HepG2 (cell line): Measurements from ENCODE around the gene CAMTA2. TPM values are rescaled to one million over a fixed set of nuclear protein-coding genes. Genes with fewer than 3 reads are reported as not detected.

Experiments used
- ASH2L ChIP-seq: fragments of 300-600, 200-600 bp; sonication (generic); IDR thresholded peaks from 2 replicates; pipeline ENCODE4 v1.7.0; 2017; ENCODE audit warnings: low read depth, mild to moderate bottlenecking, moderate library complexity, mixed read lengths, low read length; ENCODE audit not compliant: insufficient read length
- CBX1 ChIP-seq: IDR thresholded peaks from one replicate; pipeline ENCODE4 v1.6.1; 2016; ENCODE audit warnings: antibody characterized with exemption, low read depth
- DNMT1 ChIP-seq: sonication (generic); formaldehyde crosslinking; IDR thresholded peaks from 2 replicates; pipeline ENCODE4 v1.5.1; 2020; ENCODE audit warnings: mild to moderate bottlenecking, missing genetic modification reagents
- DRAP1 ChIP-seq: IDR thresholded peaks from 2 replicates; pipeline ENCODE4 v1.6.1; 2016; ENCODE audit warnings: missing genetic modification reagents, missing compliant biosample characterization
- EHMT2 ChIP-seq: fragments of 200-600 bp; sonication (generic); IDR thresholded peaks from 2 replicates; pipeline ENCODE4 v1.7.0; 2017; ENCODE audit warnings: antibody characterized with exemption, low read depth, low read length, borderline replicate concordance
- HDAC1 ChIP-seq: sonication (generic); formaldehyde crosslinking; IDR thresholded peaks from 2 replicates; pipeline ENCODE4 v1.5.1; 2020; ENCODE audit warnings: mild to moderate bottlenecking, missing genetic modification reagents
- HNF1B ChIP-seq: sonication (generic); formaldehyde crosslinking; IDR thresholded peaks from 2 replicates; pipeline ENCODE4 v1.5.1; 2020; ENCODE audit warnings: mild to moderate bottlenecking, moderate library complexity, missing genetic modification reagents
- PCBP1 ChIP-seq: fragments of 200-400 bp; formaldehyde crosslinking; IDR thresholded peaks from 2 replicates; pipeline ENCODE4 v1.6.1; 2017; ENCODE audit warnings: mild to moderate bottlenecking, low read depth, low read length, borderline replicate concordance
- ZBED4 ChIP-seq: sonication (generic); formaldehyde crosslinking; IDR thresholded peaks from 2 replicates; pipeline ENCODE4 v1.4.0; 2020; ENCODE audit warnings: missing genetic modification reagents, borderline replicate concordance
- ZBTB7B ChIP-seq: sonication (generic); formaldehyde crosslinking; IDR thresholded peaks from 2 replicates; pipeline ENCODE4 v1.4.0; 2020; ENCODE audit warnings: missing genetic modification reagents
- ZFP1 ChIP-seq: IDR thresholded peaks from 2 replicates; pipeline ENCODE4 v1.6.1; 2016
- ZMAT3 ChIP-seq: sonication (generic); formaldehyde crosslinking; conservative IDR thresholded peaks from 2 replicates; pipeline ENCODE4 v1.7.0; 2021; ENCODE audit warnings: missing genetic modification reagents
- ZNF20 ChIP-seq: sonication (generic); formaldehyde crosslinking; IDR thresholded peaks from 2 replicates; pipeline ENCODE4 v1.4.0; 2020; ENCODE audit warnings: mild to moderate bottlenecking, moderate library complexity, missing genetic modification reagents
- ZNF256 ChIP-seq: sonication (generic); formaldehyde crosslinking; conservative IDR thresholded peaks from 2 replicates; pipeline ENCODE4 v1.4.0; 2020; ENCODE audit warnings: missing genetic modification reagents
- ZNF329 ChIP-seq: sonication (generic); formaldehyde crosslinking; IDR thresholded peaks from 2 replicates; pipeline ENCODE4 v1.9.0; 2021; ENCODE audit warnings: low read depth, mild to moderate bottlenecking, missing genetic modification reagents
- ZNF460 ChIP-seq: sonication (generic); formaldehyde crosslinking; IDR thresholded peaks from 2 replicates; pipeline ENCODE4 v1.5.1; 2020; ENCODE audit warnings: missing genetic modification reagents, mild to moderate bottlenecking, borderline replicate concordance
- ZNF614 ChIP-seq: IDR thresholded peaks from 2 replicates; pipeline ENCODE4 v1.6.1; 2018; ENCODE audit warnings: missing biosample characterization, missing genetic modification reagents, inconsistent platforms, borderline replicate concordance
- ZNF678 ChIP-seq: sonication (generic); formaldehyde crosslinking; IDR thresholded peaks from 2 replicates; pipeline ENCODE4 v1.4.0; 2020; ENCODE audit warnings: mild to moderate bottlenecking, missing genetic modification reagents
- ZNF687 ChIP-seq: sonication (generic); formaldehyde crosslinking; IDR thresholded peaks from 2 replicates; pipeline ENCODE4 v1.5.1; 2020; ENCODE audit warnings: mild to moderate bottlenecking, missing genetic modification reagents, moderate library complexity
- polyA plus RNA-seq, 8 experiments: library from polyadenylated mRNA; depleted of rRNA in 3 of 8; stranded (reverse) in 7 of 8; unstranded in 1 of 8; fragments of >200 nt; fragmentation: Illumina TruSeq in 4 of 8; extraction: Trizol in 4 of 8; gene quantifications; 2 replicates each; pipeline versions ENCODE4 v1.2.1 to v1.2.3, GENCODE V29; 2011 to 2016; ENCODE audit warnings: low read depth in 4 of 8, missing spikeins in 1 of 8, mixed read lengths in 1 of 8; ENCODE audit not compliant: insufficient read depth in 1 of 8
- total RNA-seq, 5 experiments: library from RNA; depleted of rRNA; stranded (reverse); fragments of >200 nt; fragmentation: Illumina TruSeq; extraction: Trizol; gene quantifications; 2 replicates each; pipeline ENCODE4 v1.2.3, GENCODE V29; 2016; ENCODE audit warnings: low read depth in 1 of 5

Gene CAMTA2
- total and polyA plus RNA-seq, 2 of the 13 experiments (the other 11 are each of a cell fraction or from before 2014, with no cell fraction given) = 4.1 to 7.1 TPM

- peak; percentile 14; the same call in 1 of the 2 replicates for TF ChIP-seq ZBED4
- TF ChIP-seq DNMT1 (CRISPR knock-in tag) = no peak
- peak; percentile 7; the same call in 1 of the 2 replicates for TF ChIP-seq ZNF687
- 0 out of 2 replicates have a peak, but pooled peaks have one; percentile 28 for TF ChIP-seq HNF1B (CRISPR knock-in tag)
- TF ChIP-seq EHMT2 = no peak
- no peak for TF ChIP-seq ZNF460 (CRISPR knock-in tag)
- no peak for TF ChIP-seq ZNF678 (CRISPR knock-in tag)
- no peak for TF ChIP-seq ZBTB7B
- no peak for TF ChIP-seq ZNF20 (CRISPR knock-in tag)
- peak; percentile 1; the same call in 1 of the 2 replicates for TF ChIP-seq ZNF614
- TF ChIP-seq ASH2L = peak; percentile 12
- no peak for TF ChIP-seq ZNF256 (CRISPR knock-in tag)
- no peak for TF ChIP-seq HDAC1 (CRISPR knock-in tag)
- no peak for TF ChIP-seq ZMAT3
- no peak for TF ChIP-seq DRAP1 (CRISPR knock-in tag)
- TF ChIP-seq PCBP1 = 0 out of 2 replicates have a peak, but pooled peaks have one; percentile 14
- 0 out of 2 replicates have a peak, but pooled peaks have one; percentile 8 for TF ChIP-seq ZNF329 (CRISPR knock-in tag)
- TF ChIP-seq ZFP1 = 0 out of 2 replicates have a peak, but pooled peaks have one; percentile 9
- peak; percentile 5 for TF ChIP-seq CBX1
Measured at GRCh38 chr17:4987767-4988567, 492 bp upstream of the CAMTA2 start (continued).
